Measurements from ENCODE around the gene NAA10. TPM values are rescaled to one million over a fixed set of nuclear protein-coding genes. Genes with fewer than 3 reads are reported as not detected.
"Not testable (repeated sequence)": the region's sequence is repeated elsewhere in the genome, so short reads cannot be mapped to it uniquely, and the experiment has no call there.

NAA10 gene
- total RNA-seq: 100 to 1,000 TPM in 1 of 4 donors, 10 to 100 TPM in 3; 48.0 to 152 (median 73.8) TPM

GRCh38 chrX:153934762-153935325 lies at the start of gene NAA10:
TSS of gene NAA10 (minus strand) at chrX:153935037. CDS start at chrX:153934904, 133 bp downstream.
- Histone ChIP-seq H3K27ac (peak within 1 kb of the TSS in 2 of 4 donors; percentile 67 to 71), H3K9me3 (no peaks in the 10 kb centered on the region), H3K4me3 (peak within 1 kb of the TSS; percentile 47 to 77 (median 57)), H3K27me3 (no peaks in the 10 kb centered on the region), H3K4me1 (peaks cover 0 to 21% (median 2%) of the 10 kb centered on the region in 4 donors), H3K36me3 (peaks cover 0 to 28% (median 0%) of the 10 kb centered on the region in 3 donors)
- peak in 1 of 2 donors; percentile 42 for DNase-seq (ENCODE audit: low spot score in 2 of 2)
- WGBS, 2 donors: 38% methylated on average over 17 of the region's 87 CpGs; no CpG with 5 or more reads in 1 of the 2 donors
- no peak for TF ChIP-seq EP300 (IDR thresholded peaks at IDR 0.05)
- peak in 1 of 2 donors; percentile 18 for TF ChIP-seq POLR2A (IDR thresholded peaks at IDR 0.05)
- TF ChIP-seq, protein P1, sequence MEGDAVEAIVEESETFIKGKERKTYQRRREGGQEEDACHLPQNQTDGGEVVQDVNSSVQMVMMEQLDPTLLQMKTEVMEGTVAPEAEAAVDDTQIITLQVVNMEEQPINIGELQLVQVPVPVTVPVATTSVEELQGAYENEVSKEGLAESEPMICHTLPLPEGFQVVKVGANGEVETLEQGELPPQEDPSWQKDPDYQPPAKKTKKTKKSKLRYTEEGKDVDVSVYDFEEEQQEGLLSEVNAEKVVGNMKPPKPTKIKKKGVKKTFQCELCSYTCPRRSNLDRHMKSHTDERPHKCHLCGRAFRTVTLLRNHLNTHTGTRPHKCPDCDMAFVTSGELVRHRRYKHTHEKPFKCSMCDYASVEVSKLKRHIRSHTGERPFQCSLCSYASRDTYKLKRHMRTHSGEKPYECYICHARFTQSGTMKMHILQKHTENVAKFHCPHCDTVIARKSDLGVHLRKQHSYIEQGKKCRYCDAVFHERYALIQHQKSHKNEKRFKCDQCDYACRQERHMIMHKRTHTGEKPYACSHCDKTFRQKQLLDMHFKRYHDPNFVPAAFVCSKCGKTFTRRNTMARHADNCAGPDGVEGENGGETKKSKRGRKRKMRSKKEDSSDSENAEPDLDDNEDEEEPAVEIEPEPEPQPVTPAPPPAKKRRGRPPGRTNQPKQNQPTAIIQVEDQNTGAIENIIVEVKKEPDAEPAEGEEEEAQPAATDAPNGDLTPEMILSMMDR (IDR thresholded peaks at IDR 0.05): peak in 1 of 5 experiments; percentile 22

DNA sequence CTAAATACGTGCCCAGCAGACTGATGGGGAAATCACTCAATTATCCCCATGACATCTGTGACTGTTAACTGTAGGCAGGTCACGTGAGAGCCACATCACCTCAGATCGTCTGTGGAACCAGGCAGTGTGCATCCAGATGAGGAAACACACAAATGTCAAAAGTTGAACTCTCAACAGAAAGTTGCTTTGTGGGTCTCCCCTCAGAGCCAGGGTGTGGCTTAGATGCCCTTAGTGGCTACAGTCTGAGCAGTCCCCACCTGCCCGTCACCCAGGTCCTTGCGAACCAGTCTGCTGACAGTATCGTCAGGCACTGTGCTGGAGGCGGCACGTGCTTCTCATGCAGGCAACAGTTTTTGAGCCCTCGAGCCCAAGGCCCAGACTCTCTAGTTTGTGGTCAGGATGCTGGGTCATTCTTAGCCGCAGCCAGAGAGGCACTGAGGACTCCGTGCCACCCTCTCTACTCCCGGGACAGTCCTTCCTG lies 48.5 kb upstream of the NAA10 start:
- Histone ChIP-seq H3K36me3 (no peaks in the 10 kb centered on the region), H3K4me3 (no peak overlapping the region), H3K9me3 (no peaks in the 10 kb centered on the region), H3K27ac (peak overlapping the region in 3 of 4 donors; percentile 26 to 84 (median 43)), H3K27me3 (peaks cover 0 to 3% of the 10 kb centered on the region in 2 donors), H3K4me1 (peaks cover 0 to 33% (median 9%) of the 10 kb centered on the region in 4 donors)
- TF ChIP-seq POLR2A (IDR thresholded peaks at IDR 0.05) (no peak), EP300 (IDR thresholded peaks at IDR 0.05) (no peak)
- TF ChIP-seq, protein P1 (IDR thresholded peaks at IDR 0.05): no peak
- no peak for DNase-seq (ENCODE audit: low spot score in 2 of 2)
- WGBS, 2 donors: 82 to 95% methylated on average over 4 to 12 of the region's 12 CpGs

DNA sequence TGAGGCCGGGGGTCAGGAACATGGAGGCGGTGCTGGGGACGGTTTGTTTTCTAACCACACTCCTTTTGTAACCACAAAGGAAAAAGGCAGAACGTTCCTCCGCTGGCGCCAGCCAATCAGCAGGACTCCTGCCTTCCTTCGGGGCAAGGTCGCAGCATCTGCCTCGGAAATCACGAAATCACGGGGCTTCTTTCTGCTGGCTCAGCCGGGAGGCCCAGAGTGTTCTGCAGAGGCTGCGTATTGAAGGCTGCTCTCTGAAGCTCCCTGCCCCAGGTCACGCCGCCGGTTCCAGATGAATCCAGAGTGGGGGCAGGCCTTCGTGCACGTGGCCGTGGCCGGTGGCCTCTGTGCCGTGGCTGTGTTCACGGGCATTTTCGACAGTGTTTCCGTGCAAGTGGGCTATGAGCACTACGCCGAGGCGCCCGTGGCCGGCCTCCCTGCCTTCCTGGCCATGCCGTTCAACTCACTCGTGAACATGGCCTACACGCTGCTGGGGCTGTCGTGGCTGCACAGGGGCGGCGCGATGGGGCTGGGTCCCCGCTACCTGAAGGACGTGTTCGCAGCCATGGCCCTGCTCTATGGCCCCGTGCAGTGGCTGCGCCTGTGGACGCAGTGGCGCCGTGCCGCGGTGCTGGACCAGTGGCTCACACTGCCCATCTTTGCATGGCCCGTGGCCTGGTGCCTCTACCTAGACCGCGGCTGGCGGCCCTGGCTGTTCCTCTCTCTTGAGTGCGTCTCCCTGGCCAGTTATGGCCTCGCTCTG lies 47.1 kb upstream of the NAA10 start:
- peak; percentile 46 to 61 for DNase-seq (ENCODE audit: low spot score in 2 of 2)
- Histone ChIP-seq H3K4me1 (peaks cover 0 to 33% (median 9%) of the 10 kb centered on the region in 4 donors), H3K27ac (peak overlapping the region; percentile 61 to 84 (median 72)), H3K9me3 (no peaks in the 10 kb centered on the region), H3K27me3 (peaks cover 0 to 3% of the 10 kb centered on the region in 2 donors), H3K4me3 (no peak overlapping the region), H3K36me3 (no peaks in the 10 kb centered on the region)
- WGBS, 2 donors: 32 to 77% methylated on average over 3 to 46 of the region's 52 CpGs
- TF ChIP-seq EP300 (IDR thresholded peaks at IDR 0.05): peak in 1 of 2 donors; percentile 54
- TF ChIP-seq, protein P1 (IDR thresholded peaks at IDR 0.05): no peak

GRCh38 chrX:153981231-153981630 lies 46.4 kb upstream of the NAA10 start:
- no peaks in the 10 kb centered on the region for H3K36me3 ChIP-seq
- no peaks in the 10 kb centered on the region for H3K9me3 ChIP-seq
- H3K27ac ChIP-seq: peak overlapping the region; percentile 61 to 84 (median 72)
- H3K4me1 ChIP-seq: peaks cover 0 to 33% (median 9%) of the 10 kb centered on the region in 4 donors
- whole genome bisulfite sequencing, 2 donors: 59 to 78% methylated on average over 7 of the region's 7 CpGs
- no peak overlapping the region for H3K4me3 ChIP-seq
- peaks cover 0 to 3% of the 10 kb centered on the region in 2 donors for H3K27me3 ChIP-seq
- TF ChIP-seq, protein P1 (IDR thresholded peaks at IDR 0.05): no peak
- no peak for TF ChIP-seq POLR2A (IDR thresholded peaks at IDR 0.05)
- no peak for TF ChIP-seq EP300 (IDR thresholded peaks at IDR 0.05)
- no peak for DNase-seq (ENCODE audit: low spot score in 2 of 2)

GRCh38 chrX:153980394-153980793 lies 45.6 kb upstream of the NAA10 start:
- H3K36me3 ChIP-seq; DNase-seq (ENCODE audit: low spot score in 2 of 2); H3K9me3 ChIP-seq; H3K27me3 ChIP-seq; H3K4me3 ChIP-seq: not testable (repeated sequence)
- Histone ChIP-seq H3K4me1 (peaks cover 0 to 29% (median 9%) of the 10 kb centered on the region in 4 donors), H3K27ac (peak overlapping the region in 2 of 4 donors; percentile 78 to 84)
- WGBS, 2 donors: 75 to 83% methylated on average over 8 to 10 of the region's 10 CpGs

Measured in tibial nerve (tissue), 4 donors.